AG09309 (cell line): Measurements from ENCODE around the gene STKLD1.

Experiments used
- DNase-seq: peaks from one replicate; pipeline ENCODE4 v3.0.0-alpha.2; 2010; ENCODE audit warnings: low read depth
- H3K4me3 ChIP-seq: 2 replicates; pipeline ENCODE4 v1.5.1; 2011; ENCODE audit warnings: mild to moderate bottlenecking, low read depth, low read length, moderate library complexity; ENCODE audit not compliant: control insufficient read depth
- TF ChIP-seq, protein P1 (sequence below): IDR thresholded peaks from 2 replicates; pipeline ENCODE4 v1.5.1; 2011; ENCODE audit warnings: mild to moderate bottlenecking, low read depth, low read length, inconsistent platforms; ENCODE audit not compliant: insufficient read depth, control insufficient read depth; ENCODE audit errors: missing control alignments

STKLD1 gene

DNA sequence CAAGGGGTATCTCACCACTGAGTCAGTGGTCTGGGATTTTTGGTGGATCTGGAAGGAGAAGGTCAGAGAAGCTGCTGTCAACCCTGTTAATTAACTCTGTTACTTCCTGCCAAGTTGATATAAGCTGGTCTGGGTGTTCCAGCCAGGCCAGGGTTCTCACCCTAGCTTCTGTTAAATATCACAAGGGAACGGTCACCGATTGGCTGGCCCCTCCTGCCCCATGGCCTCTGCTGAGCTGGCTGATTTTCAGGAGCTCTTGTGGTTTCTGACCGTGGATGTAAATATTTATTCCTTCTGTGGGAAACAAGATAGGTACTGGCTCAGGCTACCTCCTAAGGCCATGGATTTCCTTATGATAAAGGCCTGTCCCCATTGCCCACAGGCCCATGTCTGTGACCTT is 47.0 kb downstream of the STKLD1 start:
- H3K4me3 ChIP-seq: no peak overlapping the region
- TF ChIP-seq, protein P1, sequence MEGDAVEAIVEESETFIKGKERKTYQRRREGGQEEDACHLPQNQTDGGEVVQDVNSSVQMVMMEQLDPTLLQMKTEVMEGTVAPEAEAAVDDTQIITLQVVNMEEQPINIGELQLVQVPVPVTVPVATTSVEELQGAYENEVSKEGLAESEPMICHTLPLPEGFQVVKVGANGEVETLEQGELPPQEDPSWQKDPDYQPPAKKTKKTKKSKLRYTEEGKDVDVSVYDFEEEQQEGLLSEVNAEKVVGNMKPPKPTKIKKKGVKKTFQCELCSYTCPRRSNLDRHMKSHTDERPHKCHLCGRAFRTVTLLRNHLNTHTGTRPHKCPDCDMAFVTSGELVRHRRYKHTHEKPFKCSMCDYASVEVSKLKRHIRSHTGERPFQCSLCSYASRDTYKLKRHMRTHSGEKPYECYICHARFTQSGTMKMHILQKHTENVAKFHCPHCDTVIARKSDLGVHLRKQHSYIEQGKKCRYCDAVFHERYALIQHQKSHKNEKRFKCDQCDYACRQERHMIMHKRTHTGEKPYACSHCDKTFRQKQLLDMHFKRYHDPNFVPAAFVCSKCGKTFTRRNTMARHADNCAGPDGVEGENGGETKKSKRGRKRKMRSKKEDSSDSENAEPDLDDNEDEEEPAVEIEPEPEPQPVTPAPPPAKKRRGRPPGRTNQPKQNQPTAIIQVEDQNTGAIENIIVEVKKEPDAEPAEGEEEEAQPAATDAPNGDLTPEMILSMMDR: no peak
- DNase-seq: no peak

DNA sequence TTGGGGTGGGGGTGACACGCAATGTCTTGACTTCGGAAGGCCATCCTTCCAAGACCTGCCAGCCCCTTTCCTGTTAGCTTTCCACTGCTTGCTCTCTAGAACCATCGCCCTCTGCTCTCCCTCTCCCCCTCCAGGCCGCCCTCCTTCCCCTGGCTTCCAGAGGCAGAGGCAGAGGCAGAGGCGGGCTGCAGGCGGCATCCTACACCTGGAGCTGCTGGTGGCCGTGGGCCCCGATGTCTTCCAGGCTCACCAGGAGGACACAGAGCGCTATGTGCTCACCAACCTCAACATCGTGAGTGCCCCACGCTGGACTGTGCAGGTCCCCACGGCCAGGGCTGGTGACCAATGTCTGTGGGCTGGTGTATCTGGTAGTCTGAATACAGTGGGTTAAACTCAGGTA is 48.0 kb downstream of the STKLD1 start:
- DNase-seq: no peak
- TF ChIP-seq, protein P1: no peak

DNA sequence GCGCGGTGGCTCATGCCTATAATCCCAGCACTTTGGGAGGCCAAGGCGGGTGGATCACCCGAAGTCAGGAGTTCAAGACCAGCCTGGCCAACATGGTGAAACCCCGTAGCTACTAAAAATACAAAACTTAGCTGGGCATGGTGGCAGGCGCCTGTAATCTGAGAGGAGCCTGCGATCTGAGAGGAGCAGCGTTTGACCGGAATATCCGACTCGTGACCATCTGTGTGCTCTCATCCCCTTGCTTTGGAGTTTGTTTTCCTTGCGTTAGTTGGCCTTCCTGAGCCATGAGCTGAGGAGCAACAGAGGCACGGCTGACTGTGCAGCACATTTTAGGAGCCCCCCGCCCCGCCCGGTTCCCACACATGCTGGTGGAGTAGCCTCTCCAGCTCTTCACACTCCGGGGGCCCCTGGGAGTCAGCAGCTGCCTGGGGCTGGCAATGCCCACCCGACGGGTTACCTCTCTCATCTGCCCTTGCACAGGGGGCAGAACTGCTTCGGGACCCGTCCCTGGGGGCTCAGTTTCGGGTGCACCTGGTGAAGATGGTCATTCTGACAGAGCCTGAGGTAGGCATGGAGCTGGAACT is 49.0 kb downstream of the STKLD1 start:
- no peak for DNase-seq
- TF ChIP-seq, protein P1: no peak
- H3K4me3 ChIP-seq: no peak overlapping the region

More for the DNA sequence above, 48.0 kb downstream of the STKLD1 start:
- no peak overlapping the region for H3K4me3 ChIP-seq

DNA sequence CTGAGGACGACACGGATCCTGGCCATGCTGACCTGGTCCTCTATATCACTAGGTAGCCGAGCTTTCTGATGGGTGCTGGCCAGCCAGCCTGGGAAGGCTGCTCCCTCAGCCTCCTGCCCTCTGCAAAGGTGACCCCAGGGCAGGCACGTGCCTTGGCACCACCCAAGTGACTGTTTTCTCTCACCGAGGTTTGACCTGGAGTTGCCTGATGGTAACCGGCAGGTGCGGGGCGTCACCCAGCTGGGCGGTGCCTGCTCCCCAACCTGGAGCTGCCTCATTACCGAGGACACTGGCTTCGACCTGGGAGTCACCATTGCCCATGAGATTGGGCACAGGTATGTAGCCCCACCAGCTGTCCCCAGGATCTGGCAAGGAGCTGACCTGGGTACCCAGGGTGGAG is 49.8 kb downstream of the STKLD1 start:
- H3K4me3 ChIP-seq: no peak overlapping the region
- no peak for DNase-seq
- TF ChIP-seq, protein P1: no peak

DNA sequence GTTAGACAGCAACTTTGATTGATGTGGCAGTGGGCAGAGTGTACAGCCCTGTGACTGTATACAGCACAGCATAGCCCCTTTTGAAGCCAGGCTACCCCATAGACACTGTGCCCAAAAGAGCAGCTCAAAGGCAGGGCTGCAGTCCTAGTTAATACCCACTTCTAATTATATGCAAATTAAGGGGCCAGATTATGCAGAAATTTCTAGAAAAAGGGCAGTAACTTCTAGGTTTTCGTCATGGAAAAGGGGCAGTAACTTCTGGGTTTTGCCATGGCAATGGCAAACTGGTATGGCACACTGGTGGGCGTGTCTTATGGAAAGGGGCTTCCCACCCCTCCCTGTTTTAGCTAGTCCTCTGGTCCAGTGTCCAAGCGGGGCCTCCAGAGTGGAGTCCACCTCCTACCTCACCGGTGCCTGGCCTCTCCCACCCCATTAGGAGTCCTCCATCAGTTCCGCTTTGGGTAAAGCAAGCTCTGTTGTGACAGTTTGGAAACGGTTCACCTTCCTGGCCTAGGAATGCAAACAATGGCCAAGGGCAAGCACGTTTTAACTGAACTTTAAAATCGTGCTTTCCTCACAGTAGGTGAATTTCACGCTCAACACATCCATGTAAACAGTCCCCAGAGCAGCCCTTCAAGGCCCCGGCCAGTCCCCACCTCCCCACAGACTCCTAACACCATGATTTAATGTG is 51.6 kb downstream of the STKLD1 start:
- TF ChIP-seq, protein P1: no peak
- DNase-seq: no peak
- no peak overlapping the region for H3K4me3 ChIP-seq

DNA sequence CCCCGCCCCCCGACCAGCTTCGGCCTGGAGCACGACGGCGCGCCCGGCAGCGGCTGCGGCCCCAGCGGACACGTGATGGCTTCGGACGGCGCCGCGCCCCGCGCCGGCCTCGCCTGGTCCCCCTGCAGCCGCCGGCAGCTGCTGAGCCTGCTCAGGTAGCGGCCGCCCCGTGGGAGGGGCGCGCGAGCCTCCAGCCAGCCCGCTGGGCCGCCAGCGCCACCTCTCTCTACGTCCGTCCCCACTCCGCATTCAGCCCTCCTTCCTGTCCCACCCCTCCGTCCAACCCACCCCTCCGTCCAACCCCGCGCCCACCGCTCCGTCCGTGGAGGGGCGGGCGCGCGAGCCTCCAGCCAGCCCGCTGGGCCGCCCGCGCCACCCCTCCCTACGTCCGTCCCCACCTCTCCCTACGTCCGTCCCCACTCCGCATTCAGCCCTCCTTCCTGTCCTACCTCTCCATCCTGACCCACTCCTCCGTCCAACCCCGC is 52.5 kb downstream of the STKLD1 start:
- TF ChIP-seq, protein P1: no peak
- DNase-seq: no peak
- no peak overlapping the region for H3K4me3 ChIP-seq

DNA sequence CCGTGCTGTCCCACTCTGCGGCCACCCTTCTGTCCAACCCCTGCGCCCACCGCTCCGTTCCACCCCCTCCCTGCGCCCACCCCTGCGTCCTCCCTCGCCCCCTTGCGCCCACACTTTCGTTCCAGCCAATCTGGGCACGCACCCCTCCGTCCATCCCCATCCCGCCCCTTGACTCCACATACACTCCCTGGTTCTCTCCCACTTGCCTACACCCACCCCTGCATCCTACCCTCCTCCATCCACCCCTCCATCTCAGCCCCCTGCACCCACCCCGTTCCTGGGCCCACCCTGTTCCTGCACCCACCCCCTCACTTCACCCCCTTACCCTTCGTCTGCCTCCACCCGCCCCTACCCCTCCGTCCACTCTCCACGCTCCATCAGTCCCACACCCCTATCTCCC is 53.0 kb downstream of the STKLD1 start:
- TF ChIP-seq, protein P1: no peak
- DNase-seq: no peak
- H3K4me3 ChIP-seq: no peak overlapping the region
